CD4-positive, alpha-beta T cell treated with Interleukin-6 for 4 hours (primary cell): Measurements from ENCODE around the gene HOXC9.

Source experiments
- DNase-seq: peaks from one replicate; pipeline ENCODE4 v3.0.0-alpha.2; 2020; ENCODE audit warnings: mixed read lengths

HOXC9 gene

DNA sequence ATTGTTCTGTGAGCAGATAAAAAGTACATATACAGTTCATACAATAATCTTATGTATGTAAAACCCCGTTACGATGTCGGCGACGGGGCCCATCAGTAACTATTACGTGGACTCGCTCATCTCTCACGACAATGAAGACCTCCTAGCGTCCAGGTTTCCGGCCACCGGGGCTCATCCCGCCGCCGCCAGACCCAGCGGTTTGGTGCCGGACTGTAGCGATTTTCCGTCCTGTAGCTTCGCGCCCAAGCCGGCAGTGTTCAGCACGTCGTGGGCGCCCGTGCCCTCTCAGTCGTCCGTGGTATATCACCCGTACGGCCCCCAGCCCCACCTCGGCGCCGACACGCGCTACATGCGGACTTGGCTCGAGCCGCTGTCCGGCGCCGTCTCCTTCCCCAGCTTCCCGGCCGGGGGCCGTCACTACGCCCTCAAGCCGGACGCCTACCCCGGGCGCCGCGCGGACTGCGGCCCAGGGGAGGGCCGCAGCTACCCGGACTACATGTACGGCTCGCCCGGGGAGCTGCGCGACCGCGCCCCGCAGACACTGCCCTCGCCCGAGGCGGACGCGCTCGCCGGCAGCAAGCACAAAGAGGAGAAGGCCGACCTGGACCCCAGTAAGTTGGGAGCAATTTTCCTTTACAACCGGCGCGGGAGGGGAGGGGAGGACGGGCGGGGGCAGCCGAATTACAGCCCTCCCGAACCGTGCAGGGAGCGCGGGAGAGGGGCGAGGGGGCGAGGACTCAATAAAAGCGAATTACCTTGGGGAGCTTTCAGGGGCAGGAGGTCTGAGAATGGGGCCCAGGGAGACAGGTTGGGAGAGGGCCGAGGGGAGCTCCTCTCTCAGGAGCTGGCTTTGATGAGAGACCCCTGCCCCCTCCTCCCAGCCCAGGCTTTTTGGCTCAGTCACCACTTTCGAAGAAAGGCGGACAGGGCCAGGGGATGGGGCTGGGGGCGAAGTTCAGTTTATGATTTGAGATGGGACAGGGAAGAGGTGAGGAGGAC, at the start of gene HOXC9:
Gene HOXC9 (plus strand): TSS at position 46 of the 999 bp plus-strand sequence. CDS start 28 bp downstream, at position 74.
- DNase-seq = no peak

DNA sequence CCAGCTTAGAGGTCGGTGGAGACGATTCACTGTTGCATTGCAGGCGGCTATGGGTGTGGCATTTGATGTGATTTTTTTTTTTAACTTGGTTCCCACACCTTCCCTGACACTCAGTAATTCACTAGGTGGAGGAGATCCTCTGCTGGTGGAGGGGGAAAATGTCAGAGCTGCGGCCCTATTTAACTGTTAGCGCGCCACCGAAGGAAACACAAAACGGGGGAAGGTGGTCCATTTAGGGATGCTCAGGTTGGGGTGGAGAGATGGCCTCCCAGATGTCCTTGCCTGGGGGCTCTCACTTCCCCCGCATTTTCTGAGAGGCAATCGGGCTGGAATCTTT, 49.6 kb upstream of the HOXC9 start:
- no peak for DNase-seq

- DNase-seq = no peak
Measured at GRCh38 chr12:53950789-53951576, 49.0 kb upstream of the HOXC9 start.

GRCh38 chr12:53951577-53952334, 48.2 kb upstream of the HOXC9 start:
- DNase-seq = no peak

DNA sequence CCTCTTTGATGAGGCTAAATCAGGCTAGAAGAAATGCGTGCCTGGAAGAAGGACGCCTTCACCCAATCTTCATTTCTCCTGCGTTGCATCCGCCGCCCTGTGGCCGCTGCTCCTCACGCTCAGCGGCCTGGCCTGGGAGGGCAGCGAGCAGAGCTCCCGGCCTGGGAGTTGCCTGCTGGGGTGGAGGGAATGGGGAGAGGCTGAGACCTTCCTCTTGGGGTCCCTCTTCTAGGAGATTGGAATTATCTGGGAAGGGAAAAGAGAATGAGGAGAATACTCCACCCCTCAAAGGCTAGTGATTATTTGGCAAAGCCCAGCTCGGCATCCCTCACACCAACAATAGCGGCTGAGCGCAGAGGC, 47.6 kb upstream of the HOXC9 start:
- DNase-seq = no peak

- DNase-seq = no peak
Measured at GRCh38 chr12:53952871-53953734, 46.9 kb upstream of the HOXC9 start.

GRCh38 chr12:53953831-53954693, 45.9 kb upstream of the HOXC9 start:
- no peak for DNase-seq

DNA sequence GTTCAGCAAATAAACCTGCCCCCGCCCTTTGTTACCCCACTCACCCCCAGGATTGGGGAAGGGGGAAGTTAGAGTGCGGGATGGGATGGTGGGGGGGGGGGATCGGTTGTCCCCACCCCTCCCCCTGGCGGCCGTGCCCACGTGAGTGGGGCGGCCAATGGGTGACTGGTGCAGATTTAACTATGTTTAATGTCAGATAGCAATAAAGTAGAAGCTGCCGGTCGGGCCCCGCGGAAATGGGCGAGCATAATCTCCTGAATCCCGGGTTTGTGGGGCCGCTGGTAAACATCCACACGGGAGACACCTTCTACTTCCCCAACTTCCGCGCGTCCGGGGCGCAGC, 45.3 kb upstream of the HOXC9 start, which contains the start of gene HOXC12:
Gene HOXC12 (plus strand): TSS at position 210 of the 342 bp plus-strand sequence. CDS start 27 bp downstream, at position 237.
- DNase-seq = no peak

DNA sequence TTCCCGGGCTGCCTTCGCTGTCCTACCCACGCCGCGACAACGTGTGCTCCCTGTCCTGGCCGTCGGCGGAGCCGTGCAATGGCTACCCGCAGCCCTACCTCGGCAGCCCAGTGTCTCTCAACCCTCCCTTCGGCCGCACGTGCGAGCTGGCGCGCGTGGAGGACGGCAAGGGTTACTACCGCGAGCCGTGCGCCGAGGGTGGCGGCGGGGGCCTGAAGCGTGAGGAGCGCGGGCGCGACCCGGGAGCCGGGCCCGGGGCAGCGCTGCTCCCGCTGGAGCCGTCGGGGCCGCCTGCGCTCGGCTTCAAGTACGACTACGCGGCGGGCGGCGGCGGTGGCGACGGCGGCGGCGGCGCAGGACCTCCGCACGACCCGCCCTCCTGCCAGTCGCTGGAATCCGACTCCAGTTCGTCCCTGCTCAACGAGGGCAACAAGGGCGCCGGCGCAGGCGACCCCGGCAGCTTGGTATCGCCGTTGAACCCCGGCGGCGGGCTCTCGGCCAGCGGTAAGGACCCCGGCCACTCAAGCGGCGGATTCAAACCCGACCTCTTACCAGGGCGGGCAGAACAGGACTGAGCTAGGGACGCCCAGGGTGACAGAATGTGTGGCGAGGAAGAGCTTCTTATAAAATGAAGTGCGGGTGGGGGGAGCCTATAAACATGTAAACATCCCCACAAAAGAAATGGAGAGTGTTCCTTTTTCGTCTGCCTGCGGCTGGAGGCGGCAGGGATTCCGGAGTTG, 44.8 kb upstream of the HOXC9 start:
- no peak for DNase-seq

DNA sequence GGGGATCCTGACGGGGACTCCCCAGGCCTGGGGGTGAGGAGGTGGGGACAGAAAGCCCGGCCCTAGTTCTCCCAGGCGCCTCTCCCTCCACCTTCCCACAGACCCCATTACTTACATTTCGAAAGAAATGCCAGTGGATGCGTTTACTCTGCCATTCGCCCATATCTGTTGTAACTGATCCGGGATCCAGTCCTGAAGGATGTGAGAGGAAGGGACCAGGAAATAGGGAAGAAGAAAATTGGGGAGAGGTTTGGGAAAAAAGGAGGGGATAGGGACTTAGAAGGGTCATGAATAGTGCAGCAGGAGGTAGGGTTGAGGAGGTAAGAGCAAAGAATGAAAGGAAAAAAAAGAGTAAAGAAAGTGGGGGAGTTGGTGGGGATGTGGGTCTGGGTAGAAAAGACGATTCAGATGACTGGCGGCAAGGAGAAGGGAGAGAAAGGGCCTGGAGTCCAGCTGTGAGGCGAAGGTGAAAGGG, 44.1 kb upstream of the HOXC9 start:
- DNase-seq = no peak

DNA sequence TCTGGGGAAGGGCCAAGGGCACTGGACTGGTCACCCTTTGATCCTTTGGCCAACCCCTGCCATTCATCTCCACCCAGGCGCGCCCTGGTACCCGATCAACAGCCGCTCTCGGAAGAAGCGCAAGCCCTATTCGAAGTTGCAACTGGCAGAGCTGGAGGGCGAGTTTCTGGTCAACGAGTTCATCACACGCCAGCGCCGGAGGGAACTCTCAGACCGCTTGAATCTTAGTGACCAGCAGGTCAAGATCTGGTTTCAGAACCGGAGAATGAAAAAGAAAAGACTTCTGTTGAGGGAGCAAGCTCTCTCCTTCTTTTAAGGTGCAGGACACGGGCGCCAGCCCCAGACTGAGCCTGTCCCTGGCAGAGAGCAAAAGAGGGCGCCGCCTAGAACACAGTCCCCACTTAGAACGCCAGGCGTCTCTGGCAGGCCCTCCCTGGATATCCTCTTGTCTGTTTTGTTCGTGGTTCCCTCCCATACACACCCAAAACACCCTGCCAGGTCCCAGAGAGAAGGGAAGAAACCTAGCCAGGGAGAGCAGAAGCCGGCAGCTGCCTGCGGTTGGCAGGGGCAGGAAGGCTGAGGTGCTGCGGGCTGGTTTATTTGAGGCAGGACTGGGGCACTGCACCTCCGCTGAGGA, 43.6 kb upstream of the HOXC9 start:
- no peak for DNase-seq

- no peak for DNase-seq
Measured at GRCh38 chr12:53956914-53957536, 42.9 kb upstream of the HOXC9 start.

GRCh38 chr12:53958128-53958527, 41.8 kb upstream of the HOXC9 start:
- no peak for DNase-seq

- DNase-seq = no peak
Measured at GRCh38 chr12:53959314-53959713, 40.6 kb upstream of the HOXC9 start.

- no peak for DNase-seq
Measured at GRCh38 chr12:53960187-53961024, 39.6 kb upstream of the HOXC9 start.

DNA sequence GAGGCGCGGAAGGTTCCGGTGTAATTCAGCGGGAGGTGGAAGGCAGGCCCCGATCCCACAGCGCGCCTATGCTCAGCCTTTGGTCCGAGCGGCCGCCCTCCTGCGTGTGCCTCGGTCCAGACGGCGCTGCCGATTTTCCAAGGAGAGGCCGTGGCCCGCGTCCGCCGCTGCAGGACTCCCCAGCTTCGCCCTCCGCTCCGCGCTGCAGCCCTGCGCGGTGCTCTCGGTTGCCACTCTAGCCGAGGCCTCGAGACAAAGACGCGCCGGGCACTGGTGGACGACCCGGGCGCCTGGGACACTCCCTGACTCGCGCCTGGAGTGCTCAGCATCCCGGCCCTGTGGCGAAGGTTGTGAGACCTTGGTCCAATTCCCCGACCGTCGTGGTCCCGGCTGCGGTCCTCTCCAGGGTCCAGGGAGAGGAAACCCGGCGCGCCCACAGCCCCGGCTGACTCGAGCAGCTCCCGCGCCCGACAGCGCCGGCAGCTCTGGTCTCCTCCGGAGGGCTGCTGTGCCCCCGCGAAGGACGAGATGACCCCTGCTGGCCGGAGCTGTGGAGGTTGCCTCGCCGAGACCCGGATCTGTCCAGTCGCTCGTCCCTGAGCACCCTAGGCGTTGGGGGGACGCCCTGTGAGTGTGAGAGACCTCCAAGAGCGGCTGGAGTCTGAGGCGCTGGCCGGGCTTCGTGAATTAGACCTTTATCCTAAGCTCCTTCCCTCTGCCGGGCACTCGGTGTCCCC, 38.8 kb upstream of the HOXC9 start:
- DNase-seq = no peak

DNA sequence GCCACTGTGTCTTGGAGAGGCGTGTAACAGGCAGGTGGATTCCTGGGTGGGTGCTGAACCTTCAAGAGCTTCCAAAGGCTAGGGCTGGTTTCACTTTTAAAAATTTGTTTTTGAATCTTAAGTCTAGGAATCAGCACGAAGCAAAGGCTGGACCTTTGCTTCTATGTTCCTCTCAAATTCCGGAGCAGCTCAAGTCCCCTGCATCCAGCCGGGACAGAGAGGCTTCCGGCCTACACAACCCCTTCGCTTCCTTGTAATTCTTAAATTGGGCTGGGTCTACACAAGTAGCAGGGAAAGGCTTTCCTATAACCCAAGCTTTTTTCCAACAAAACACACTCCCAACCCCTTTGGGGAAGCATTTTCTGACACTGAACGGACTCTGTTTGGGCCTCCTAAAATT, 37.0 kb upstream of the HOXC9 start:
- no peak for DNase-seq
